MV-4-11 (cell line): ENCODE data around the gene ZFAND2A.
"Not testable (repeated sequence)": the region's sequence is repeated elsewhere in the genome, so short reads cannot be mapped to it uniquely, and the experiment has no call there.

Experiments used
- DNase-seq: peaks from one replicate; lab custom pipeline; 2025; lab: John Stamatoyannopoulos, UW

Gene ZFAND2A

GRCh38 chr7:1151156-1151555 lies 8.8 kb downstream of the ZFAND2A start:
- DNase-seq = no peak

- no peak for DNase-seq
Observed at GRCh38 chr7:1150400-1151002, 9.5 kb downstream of the ZFAND2A start.

- no peak for DNase-seq
Observed at GRCh38 chr7:1149351-1149794, 10.6 kb downstream of the ZFAND2A start.

GRCh38 chr7:1147873-1148272 lies 12.1 kb downstream of the ZFAND2A start:
- DNase-seq = not testable (repeated sequence)

- DNase-seq = peak; percentile 65
Observed at GRCh38 chr7:1144269-1144771, 15.7 kb downstream of the ZFAND2A start.

GRCh38 chr7:1143031-1143430 lies 17.0 kb downstream of the ZFAND2A start:
- DNase-seq = not testable (repeated sequence)

GRCh38 chr7:1142051-1142635 lies 17.9 kb downstream of the ZFAND2A start:
- peak; percentile 66 for DNase-seq

- peak; percentile 83 for DNase-seq
Observed at GRCh38 chr7:1141651-1142050, 18.3 kb downstream of the ZFAND2A start.

- no peak for DNase-seq
Observed at GRCh38 chr7:1140476-1141104, 19.4 kb downstream of the ZFAND2A start.

- DNase-seq = no peak
Observed at GRCh38 chr7:1137517-1138167, 22.4 kb downstream of the ZFAND2A start.

- no peak for DNase-seq
Observed at GRCh38 chr7:1136841-1137516, 23.0 kb downstream of the ZFAND2A start.

GRCh38 chr7:1134951-1135350 lies 25.0 kb downstream of the ZFAND2A start:
- peak; percentile 72 for DNase-seq

- no peak for DNase-seq
Observed at GRCh38 chr7:1131471-1132265, 28.3 kb downstream of the ZFAND2A start.

- DNase-seq = no peak
Observed at GRCh38 chr7:1130021-1130990, 29.7 kb downstream of the ZFAND2A start.

- no peak for DNase-seq
Observed at GRCh38 chr7:1129431-1129830, 30.6 kb downstream of the ZFAND2A start.

GRCh38 chr7:1127001-1127400 lies 33.0 kb downstream of the ZFAND2A start:
- no peak for DNase-seq

- DNase-seq = no peak
Observed at GRCh38 chr7:1125603-1125969, 34.4 kb downstream of the ZFAND2A start.

GRCh38 chr7:1124816-1125602 lies 35.0 kb downstream of the ZFAND2A start:
- no peak for DNase-seq

- DNase-seq = no peak
Observed at GRCh38 chr7:1124164-1124563, 35.8 kb downstream of the ZFAND2A start.
